Activated T-cell treated with anti-CD3 and anti-CD28 coated beads, Interleukin-2, amount 50 U/mL, for 4 hours (primary cell): Measurements from ENCODE around the gene VSTM4. TPM values are rescaled to one million over a fixed set of nuclear protein-coding genes. Genes with fewer than 3 reads are reported as not detected.

Experiments used
- ATAC-seq, 2 donors: fragments of 200-7000 bp; cut with Tn5 transposase; one replicate each; pipeline ENCODE4 v1.10.0; 2021
- DNase-seq: peaks from one replicate; pipeline ENCODE4 v3.0.0-alpha.2; 2020
- H3K27me3 Mint-ChIP-seq: one replicate; pipeline ENCODE4 v1.8.0; 2021; ENCODE audit warnings: low read depth, mixed read lengths
- H3K36me3 Mint-ChIP-seq: one replicate; pipeline ENCODE4 v1.8.0; 2022; ENCODE audit warnings: mixed read lengths; ENCODE audit not compliant: insufficient read depth
- H3K4me1 Mint-ChIP-seq: one replicate; pipeline ENCODE4 v1.8.0; 2021; ENCODE audit warnings: low read depth, mixed read lengths
- H3K4me3 Mint-ChIP-seq: one replicate; pipeline ENCODE4 v1.8.0; 2021; ENCODE audit warnings: mild to moderate bottlenecking, moderate library complexity, mixed read lengths
- H3K9me3 Mint-ChIP-seq: one replicate; pipeline ENCODE4 v1.8.0; 2021; ENCODE audit warnings: mixed read lengths
- total RNA-seq, 3 donors: library from RNA; stranded (reverse); gene quantifications; one replicate each; pipeline ENCODE4 v1.2.1, GENCODE V29; 2021

Gene VSTM4
- total RNA-seq, 3 donors from 2014 or later: 0.08 to 0.19 (median 0.18) TPM

GRCh38 chr10:49104323-49104722, 11.0 kb downstream of the VSTM4 start:
- Mint-ChIP-seq H3K36me3 (no peaks in the 10 kb centered on the region), H3K27me3 (peaks cover 9% of the 10 kb centered on the region), H3K9me3 (no peaks in the 10 kb centered on the region), H3K4me3 (no peak overlapping the region), H3K4me1 (no peaks in the 10 kb centered on the region)
- ATAC-seq: no peak
- DNase-seq: no peak

GRCh38 chr10:49103761-49104160, 11.6 kb downstream of the VSTM4 start:
- Mint-ChIP-seq H3K36me3 (no peaks in the 10 kb centered on the region), H3K9me3 (no peaks in the 10 kb centered on the region), H3K27me3 (peaks cover 11% of the 10 kb centered on the region), H3K4me3 (no peak overlapping the region), H3K4me1 (no peaks in the 10 kb centered on the region)
- no peak for DNase-seq
- no peak for ATAC-seq

GRCh38 chr10:49099046-49099445, 16.3 kb downstream of the VSTM4 start:
- peaks cover 9% of the 10 kb centered on the region for H3K27me3 Mint-ChIP-seq
- DNase-seq (no peak), ATAC-seq (no peak)
- no peaks in the 10 kb centered on the region for H3K36me3 Mint-ChIP-seq
- H3K4me3 Mint-ChIP-seq: no peak overlapping the region
- H3K4me1 Mint-ChIP-seq: no peaks in the 10 kb centered on the region
- no peaks in the 10 kb centered on the region for H3K9me3 Mint-ChIP-seq

GRCh38 chr10:49096890-49097445, 18.4 kb downstream of the VSTM4 start:
- Mint-ChIP-seq H3K4me1 (no peaks in the 10 kb centered on the region), H3K27me3 (peaks cover 7% of the 10 kb centered on the region)

GRCh38 chr10:49094646-49095045, 20.7 kb downstream of the VSTM4 start:
- Mint-ChIP-seq H3K27me3 (peaks cover 11% of the 10 kb centered on the region), H3K4me3 (no peak overlapping the region), H3K4me1 (no peaks in the 10 kb centered on the region), H3K9me3 (no peaks in the 10 kb centered on the region), H3K36me3 (no peaks in the 10 kb centered on the region)
- no peak for DNase-seq
- ATAC-seq: no peak

More at GRCh38 chr10:49096890-49097445, 18.4 kb downstream of the VSTM4 start:
- ATAC-seq: no peak
- Mint-ChIP-seq H3K36me3 (no peaks in the 10 kb centered on the region), H3K4me3 (no peak overlapping the region), H3K9me3 (no peaks in the 10 kb centered on the region)
- no peak for DNase-seq

GRCh38 chr10:49093922-49094321, 21.4 kb downstream of the VSTM4 start:
- H3K4me1 Mint-ChIP-seq: no peaks in the 10 kb centered on the region
- no peaks in the 10 kb centered on the region for H3K36me3 Mint-ChIP-seq
- no peak for DNase-seq
- no peaks in the 10 kb centered on the region for H3K9me3 Mint-ChIP-seq
- peaks cover 10% of the 10 kb centered on the region for H3K27me3 Mint-ChIP-seq
- ATAC-seq: no peak
- no peak overlapping the region for H3K4me3 Mint-ChIP-seq

- ATAC-seq (no peak), DNase-seq (no peak)
- H3K4me3 Mint-ChIP-seq: no peak overlapping the region
- H3K36me3 Mint-ChIP-seq: no peaks in the 10 kb centered on the region
- peaks cover 1% of the 10 kb centered on the region for H3K9me3 Mint-ChIP-seq
- no peaks in the 10 kb centered on the region for H3K4me1 Mint-ChIP-seq
- H3K27me3 Mint-ChIP-seq: peaks cover 9% of the 10 kb centered on the region
Measured at GRCh38 chr10:49092477-49092876, 22.8 kb downstream of the VSTM4 start.

GRCh38 chr10:49091450-49092210, 23.7 kb downstream of the VSTM4 start:
- ATAC-seq (no peak), DNase-seq (no peak)
- Mint-ChIP-seq H3K4me1 (no peaks in the 10 kb centered on the region), H3K9me3 (peaks cover 10% of the 10 kb centered on the region), H3K36me3 (no peaks in the 10 kb centered on the region), H3K27me3 (peaks cover 9% of the 10 kb centered on the region), H3K4me3 (no peak overlapping the region)

- Mint-ChIP-seq H3K36me3 (no peaks in the 10 kb centered on the region), H3K9me3 (peaks cover 14% of the 10 kb centered on the region), H3K27me3 (peaks cover 11% of the 10 kb centered on the region), H3K4me3 (no peak overlapping the region), H3K4me1 (no peaks in the 10 kb centered on the region)
- DNase-seq: no peak
- ATAC-seq: no peak
Measured at GRCh38 chr10:49090696-49091380, 24.5 kb downstream of the VSTM4 start.

GRCh38 chr10:49090189-49090575, 25.1 kb downstream of the VSTM4 start:
- H3K36me3 Mint-ChIP-seq: no peaks in the 10 kb centered on the region
- H3K4me3 Mint-ChIP-seq: no peak overlapping the region
- ATAC-seq (no peak), DNase-seq (no peak)
- peaks cover 11% of the 10 kb centered on the region for H3K27me3 Mint-ChIP-seq
- no peaks in the 10 kb centered on the region for H3K4me1 Mint-ChIP-seq
- H3K9me3 Mint-ChIP-seq: peaks cover 14% of the 10 kb centered on the region

GRCh38 chr10:49089557-49090188, 25.6 kb downstream of the VSTM4 start:
- Mint-ChIP-seq H3K27me3 (peaks cover 11% of the 10 kb centered on the region), H3K4me1 (no peaks in the 10 kb centered on the region), H3K9me3 (peaks cover 14% of the 10 kb centered on the region), H3K36me3 (no peaks in the 10 kb centered on the region), H3K4me3 (no peak overlapping the region)
- ATAC-seq: no peak
- DNase-seq: no peak

GRCh38 chr10:49089152-49089551, 26.2 kb downstream of the VSTM4 start:
- H3K36me3 Mint-ChIP-seq: no peaks in the 10 kb centered on the region
- peaks cover 14% of the 10 kb centered on the region for H3K9me3 Mint-ChIP-seq
- DNase-seq: no peak
- no peak for ATAC-seq
- peaks cover 11% of the 10 kb centered on the region for H3K27me3 Mint-ChIP-seq
- no peaks in the 10 kb centered on the region for H3K4me1 Mint-ChIP-seq
- no peak overlapping the region for H3K4me3 Mint-ChIP-seq

- no peaks in the 10 kb centered on the region for H3K36me3 Mint-ChIP-seq
- H3K4me3 Mint-ChIP-seq: no peak overlapping the region
- DNase-seq (no peak), ATAC-seq (no peak)
- H3K27me3 Mint-ChIP-seq: peaks cover 11% of the 10 kb centered on the region
- H3K4me1 Mint-ChIP-seq: no peaks in the 10 kb centered on the region
- H3K9me3 Mint-ChIP-seq: peaks cover 14% of the 10 kb centered on the region
Measured at GRCh38 chr10:49086889-49087288, 28.4 kb downstream of the VSTM4 start.

GRCh38 chr10:49083261-49083660, 32.1 kb downstream of the VSTM4 start:
- H3K9me3 Mint-ChIP-seq: peaks cover 14% of the 10 kb centered on the region
- H3K36me3 Mint-ChIP-seq: no peaks in the 10 kb centered on the region
- no peak for DNase-seq
- ATAC-seq: no peak
- H3K27me3 Mint-ChIP-seq: peaks cover 1% of the 10 kb centered on the region
- no peak overlapping the region for H3K4me3 Mint-ChIP-seq
- no peaks in the 10 kb centered on the region for H3K4me1 Mint-ChIP-seq
